Gastroesophageal sphincter (tissue), 3 donors: Measurements from ENCODE around the gene TMEM26.

ENCODE experiments used
- POLR2A ChIP-seq, 2 donors: fragments of 450-650 bp; IDR thresholded peaks; one replicate each; pipeline ENCODE4 v1.6.1; 2017; ENCODE audit warnings: antibody characterized with exemption in 2 of 2, mild to moderate bottlenecking in 2 of 2, moderate library complexity in 1 of 2
- TF ChIP-seq, protein P1 (sequence below), 4 experiments: fragments of 200-600 bp in 2 of 4; fragments of 450-650 bp in 2 of 4; sonication (generic) in 1 of 4; IDR thresholded peaks; one replicate each; pipeline ENCODE4 v1.5.1; 2017 to 2019; ENCODE audit warnings: antibody characterized with exemption in 4 of 4, mild to moderate bottlenecking in 2 of 4, moderate library complexity in 2 of 4

DNA sequence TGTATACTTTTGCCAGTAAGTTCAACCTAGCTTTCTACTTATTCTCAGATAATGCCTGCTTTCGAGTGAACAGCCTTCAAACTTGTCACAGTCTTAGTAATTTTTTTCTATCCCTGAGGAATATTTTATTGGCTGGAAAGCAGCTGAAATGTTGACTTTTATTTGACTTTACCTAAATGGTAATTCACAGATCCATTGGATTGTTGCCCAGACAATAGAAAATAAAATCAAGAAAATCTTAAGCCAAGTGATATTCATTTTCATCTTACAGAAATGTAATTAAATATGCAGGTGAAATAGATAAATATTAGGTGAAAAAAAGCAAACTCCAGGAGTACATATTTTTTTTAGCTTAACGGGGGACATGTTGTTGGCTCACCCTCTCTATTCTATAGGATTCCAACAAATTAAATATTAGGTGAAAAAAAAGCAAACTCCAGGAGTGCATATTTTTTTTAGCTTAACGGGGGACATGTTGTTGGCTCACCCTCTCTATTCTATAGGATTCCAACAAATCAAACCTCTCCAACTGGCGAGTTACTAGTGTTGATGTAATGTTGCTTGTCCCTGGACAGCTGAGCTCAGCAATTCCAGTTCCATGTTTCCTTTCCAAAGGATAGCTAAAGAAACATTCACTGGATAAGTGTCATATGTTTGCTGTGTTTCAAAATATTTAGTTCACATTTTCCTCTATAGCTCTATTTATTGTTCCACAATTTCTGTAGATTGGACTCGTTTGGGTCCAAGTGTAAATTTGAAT is 4.2 kb downstream of the TMEM26 start:
- TF ChIP-seq, protein P1, sequence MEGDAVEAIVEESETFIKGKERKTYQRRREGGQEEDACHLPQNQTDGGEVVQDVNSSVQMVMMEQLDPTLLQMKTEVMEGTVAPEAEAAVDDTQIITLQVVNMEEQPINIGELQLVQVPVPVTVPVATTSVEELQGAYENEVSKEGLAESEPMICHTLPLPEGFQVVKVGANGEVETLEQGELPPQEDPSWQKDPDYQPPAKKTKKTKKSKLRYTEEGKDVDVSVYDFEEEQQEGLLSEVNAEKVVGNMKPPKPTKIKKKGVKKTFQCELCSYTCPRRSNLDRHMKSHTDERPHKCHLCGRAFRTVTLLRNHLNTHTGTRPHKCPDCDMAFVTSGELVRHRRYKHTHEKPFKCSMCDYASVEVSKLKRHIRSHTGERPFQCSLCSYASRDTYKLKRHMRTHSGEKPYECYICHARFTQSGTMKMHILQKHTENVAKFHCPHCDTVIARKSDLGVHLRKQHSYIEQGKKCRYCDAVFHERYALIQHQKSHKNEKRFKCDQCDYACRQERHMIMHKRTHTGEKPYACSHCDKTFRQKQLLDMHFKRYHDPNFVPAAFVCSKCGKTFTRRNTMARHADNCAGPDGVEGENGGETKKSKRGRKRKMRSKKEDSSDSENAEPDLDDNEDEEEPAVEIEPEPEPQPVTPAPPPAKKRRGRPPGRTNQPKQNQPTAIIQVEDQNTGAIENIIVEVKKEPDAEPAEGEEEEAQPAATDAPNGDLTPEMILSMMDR (IDR thresholded peaks at IDR 0.05) = no peak
- TF ChIP-seq POLR2A (IDR thresholded peaks at IDR 0.05) = no peak
